ENCODE results near the gene TSPOAP1.

- TF ChIP-seq CTCF (IDR thresholded peaks at IDR 0.05; ENCODE audit: poor library complexity) (no peak), EZH2phosphoT487 (IDR thresholded peaks at IDR 0.05; ENCODE audit: low read depth, severe bottlenecking, unreplicated experiment) (no peak), EZH2 (IDR thresholded peaks at IDR 0.05; ENCODE audit: borderline replicate concordance) (no peak)
Measured at GRCh38 chr17:58334661-58335060, 6.1 kb upstream of the TSPOAP1 start.

Data from hepatocyte (in vitro differentiated cells).